Psoas muscle (tissue), 8 donors: Measurements from ENCODE around the gene SPTBN2. TPM values are rescaled to one million over a fixed set of nuclear protein-coding genes. Genes with fewer than 3 reads are reported as not detected.

Experiments
- ATAC-seq, 4 donors: fragments of 200-7000 bp; cut with Tn5 transposase; one replicate each; pipeline ENCODE4 v1.9.1; 2020; ENCODE audit warnings: moderate library complexity in 3 of 4, mild to moderate bottlenecking in 2 of 4
- DNase-seq, 2 donors: peaks; one replicate each; pipeline ENCODE4 v3.0.0-alpha.2; 2020
- H3K27ac ChIP-seq: fragments of 200-600 bp; one replicate; pipeline ENCODE4 v1.8.0; 2022
- H3K27me3 ChIP-seq, 3 donors: fragments of 200-600 bp in 1 of 3; one replicate each; pipeline versions ENCODE4 v1.6.1 to v1.8.0; 2013 to 2022; ENCODE audit warnings: low read length in 2 of 3, mild to moderate bottlenecking in 2 of 3, moderate library complexity in 1 of 3; ENCODE audit not compliant: insufficient read depth in 3 of 3
- H3K36me3 ChIP-seq, 2 donors: fragments of 200-600 bp in 1 of 2; one replicate each; pipeline versions ENCODE4 v1.6.1 to v1.8.0; 2013 to 2022; ENCODE audit warnings: low read depth in 1 of 2, mild to moderate bottlenecking in 1 of 2, moderate library complexity in 1 of 2; ENCODE audit not compliant: insufficient read depth in 1 of 2
- H3K4me1 ChIP-seq: fragments of 200-600 bp; one replicate; pipeline ENCODE4 v1.8.0; 2022
- H3K4me3 ChIP-seq: fragments of 200-600 bp; one replicate; pipeline ENCODE4 v1.8.0; 2022; ENCODE audit warnings: mild to moderate bottlenecking
- H3K9me3 ChIP-seq: fragments of 200-600 bp; one replicate; pipeline ENCODE4 v1.8.0; 2022
- WGBS, 3 donors: extraction: QIAGEN DNeasy Blood & Tissue Kit; methylation state at CpG; one replicate each; pipeline versions ENCODE4 v1.1.6 to v1.1.7; 2013; 5-methylcytosine and 5-hydroxymethylcytosine counted together
- intact Hi-C, 2 donors: fragments of 100-400 bp; cut with DNase I; formaldehyde crosslinking; loops; one replicate each; pipeline versions ENCODE4 v1.11.0 to v1.14.2; 2022
- polyA plus RNA-seq, 3 donors: library from polyadenylated mRNA; stranded (reverse); fragments of 200-250 nt; gene quantifications; one replicate each; pipeline ENCODE4 v1.2.3, GENCODE V29; 2013
- total RNA-seq, 4 donors: library from RNA; stranded (reverse); fragmentation: NEBNext Ultra II Directional in 2 of 4; extraction: Animal tissue kit (Norgen Biotek cat#: 25700) in 2 of 4; gene quantifications; one replicate each; pipeline versions ENCODE4 v1.2.1 to v1.2.4, GENCODE V29; 2021 to 2023
- TF ChIP-seq, protein P1 (sequence below): fragments of 200-600 bp; IDR thresholded peaks from one replicate; pipeline ENCODE4 v1.8.0; 2022; ENCODE audit warnings: antibody characterized with exemption
- donor health status: healthy with polysubstance abuse.
- donor health status: DM: no; HTN: no; CAD: no; lungs with moderate emphysema.
- donor health status: Bipolar disorder and iron deficiency.
- donor health status: healthy.
- donor health status: DM: yes; HTN: yes; CAD: no.
- donor health status: DM: no; HTN: no; CAD: no.
- donor health status: DM: no; HTN: no; CAD: no.
- donor health status: DM: yes; HTN: yes; CAD: no.

SPTBN2 gene
- total and polyA plus RNA-seq, 7 donors: 0.08 to 1.4 (median 0.43) TPM; not detected in 1

DNA sequence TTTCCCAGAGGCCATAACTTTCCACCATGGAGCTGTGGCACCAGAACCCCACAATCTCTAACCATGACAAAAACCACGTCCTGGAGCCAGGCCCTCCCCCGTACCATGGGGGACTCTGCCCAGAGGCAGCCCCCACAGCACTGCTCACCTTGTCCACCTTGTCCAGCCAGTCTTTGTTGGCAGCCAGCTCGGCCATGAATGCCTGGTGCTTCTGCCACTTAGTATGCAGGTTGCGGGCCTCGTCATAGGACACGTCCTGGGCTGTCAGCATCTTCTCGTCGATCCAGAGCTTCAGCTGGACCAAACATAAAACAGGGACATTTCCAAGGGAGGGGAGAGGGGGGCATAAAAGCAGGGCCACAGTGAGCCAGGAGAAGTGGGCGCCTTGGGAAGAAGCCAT, 30.5 kb downstream of the SPTBN2 start:
- Histone ChIP-seq H3K4me1 (no peaks in the 10 kb centered on the region), H3K36me3 (no peaks in the 10 kb centered on the region), H3K27ac (no peak overlapping the region), H3K27me3 (no peaks in the 10 kb centered on the region), H3K9me3 (no peaks in the 10 kb centered on the region), H3K4me3 (no peak overlapping the region)
- WGBS, 3 donors: 87 to 91% (median 90%) methylated on average over 9 of the region's 9 CpGs
- intact Hi-C loops: no loop called here
- ATAC-seq (no peak), DNase-seq (peak in 1 of 2 donors; percentile 13)
- TF ChIP-seq, protein P1, sequence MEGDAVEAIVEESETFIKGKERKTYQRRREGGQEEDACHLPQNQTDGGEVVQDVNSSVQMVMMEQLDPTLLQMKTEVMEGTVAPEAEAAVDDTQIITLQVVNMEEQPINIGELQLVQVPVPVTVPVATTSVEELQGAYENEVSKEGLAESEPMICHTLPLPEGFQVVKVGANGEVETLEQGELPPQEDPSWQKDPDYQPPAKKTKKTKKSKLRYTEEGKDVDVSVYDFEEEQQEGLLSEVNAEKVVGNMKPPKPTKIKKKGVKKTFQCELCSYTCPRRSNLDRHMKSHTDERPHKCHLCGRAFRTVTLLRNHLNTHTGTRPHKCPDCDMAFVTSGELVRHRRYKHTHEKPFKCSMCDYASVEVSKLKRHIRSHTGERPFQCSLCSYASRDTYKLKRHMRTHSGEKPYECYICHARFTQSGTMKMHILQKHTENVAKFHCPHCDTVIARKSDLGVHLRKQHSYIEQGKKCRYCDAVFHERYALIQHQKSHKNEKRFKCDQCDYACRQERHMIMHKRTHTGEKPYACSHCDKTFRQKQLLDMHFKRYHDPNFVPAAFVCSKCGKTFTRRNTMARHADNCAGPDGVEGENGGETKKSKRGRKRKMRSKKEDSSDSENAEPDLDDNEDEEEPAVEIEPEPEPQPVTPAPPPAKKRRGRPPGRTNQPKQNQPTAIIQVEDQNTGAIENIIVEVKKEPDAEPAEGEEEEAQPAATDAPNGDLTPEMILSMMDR: no peak

DNA sequence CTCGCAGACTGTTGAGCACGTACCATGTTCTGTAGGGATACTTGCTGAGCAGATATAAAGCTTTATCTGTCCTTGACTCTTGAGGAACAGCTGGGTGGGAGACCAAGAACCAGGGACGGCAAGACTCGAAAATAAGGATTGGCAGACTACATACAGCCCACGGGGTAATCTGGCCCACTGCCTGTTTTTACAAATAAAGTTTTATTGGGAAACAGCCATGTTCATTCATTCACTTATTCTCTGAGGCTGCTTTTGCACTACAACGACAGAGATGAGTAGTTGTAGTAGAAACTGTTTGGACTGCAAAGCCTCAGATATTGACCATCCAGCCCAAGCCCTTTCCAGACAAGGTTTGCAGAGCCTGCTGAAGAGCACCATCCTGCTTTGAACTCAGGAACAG, 31.0 kb downstream of the SPTBN2 start:
- no peak for DNase-seq

DNA sequence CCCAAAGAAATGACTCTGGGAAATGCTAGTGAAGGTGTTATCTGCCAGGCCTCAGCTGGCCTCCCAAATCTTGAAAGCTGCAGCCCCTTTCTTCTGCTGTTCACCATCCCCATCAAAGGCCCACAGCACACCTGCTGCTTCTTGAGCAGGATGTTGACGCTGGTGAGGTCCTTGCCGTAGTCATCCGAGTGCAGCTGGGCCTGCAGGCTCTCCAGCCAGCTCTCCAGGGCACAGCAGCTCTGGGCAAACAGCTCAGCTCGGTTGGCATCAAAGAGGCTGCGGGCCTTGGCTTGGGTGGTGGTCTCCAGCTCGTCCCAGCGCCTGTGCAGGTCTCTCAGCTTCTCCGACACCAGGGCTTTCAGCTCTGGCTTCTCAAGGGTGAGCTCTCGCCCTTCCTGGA, 32.9 kb downstream of the SPTBN2 start:
- Histone ChIP-seq H3K36me3 (no peaks in the 10 kb centered on the region), H3K4me3 (no peak overlapping the region), H3K4me1 (no peaks in the 10 kb centered on the region), H3K27me3 (no peaks in the 10 kb centered on the region), H3K27ac (no peak overlapping the region), H3K9me3 (no peaks in the 10 kb centered on the region)
- ATAC-seq (no peak), DNase-seq (peak in 1 of 2 donors; percentile 36)
- 85 to 89% (median 86%) methylated on average over 9 of the region's 9 CpGs for WGBS, 3 donors
- intact Hi-C loops: no loop called here
- TF ChIP-seq, protein P1: no peak

More for the DNA sequence above, 31.0 kb downstream of the SPTBN2 start:
- Histone ChIP-seq H3K4me3 (no peak overlapping the region), H3K9me3 (no peaks in the 10 kb centered on the region), H3K36me3 (no peaks in the 10 kb centered on the region), H3K27me3 (no peaks in the 10 kb centered on the region), H3K4me1 (no peaks in the 10 kb centered on the region), H3K27ac (no peak overlapping the region)
- TF ChIP-seq, protein P1: no peak
- intact Hi-C loops: no loop called here
- 86 to 90% (median 87%) methylated on average over 6 of the region's 6 CpGs for WGBS, 3 donors
- ATAC-seq: no peak

DNA sequence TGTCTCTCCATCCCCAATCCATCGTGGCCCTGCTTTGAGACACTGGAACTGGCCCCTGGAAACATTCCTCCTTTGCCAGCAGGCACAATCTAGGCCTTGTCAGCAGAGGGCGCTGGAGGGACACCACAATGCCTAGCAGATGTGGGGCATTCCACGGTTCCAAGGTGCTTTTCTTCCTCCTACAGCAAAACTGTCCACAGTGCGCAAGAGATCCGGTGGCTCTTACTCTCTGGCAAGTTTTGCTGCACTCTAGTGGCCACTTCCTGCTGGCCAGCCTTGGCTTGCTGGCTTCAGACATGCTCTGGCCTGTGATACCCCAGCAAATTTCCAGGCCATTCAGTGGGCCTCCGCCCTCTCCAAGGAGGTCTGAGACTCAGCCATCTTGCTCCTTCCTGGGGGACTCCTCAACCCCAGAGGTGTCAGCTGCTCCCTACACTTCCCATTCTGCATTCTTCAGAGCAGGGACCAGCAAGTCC, 34.2 kb downstream of the SPTBN2 start:
- TF ChIP-seq, protein P1: peak; percentile 90
- peak; percentile 84 to 91 for DNase-seq
- H3K9me3 ChIP-seq: no peaks in the 10 kb centered on the region
- 16 to 17% (median 17%) methylated on average over 6 of the region's 6 CpGs for WGBS, 3 donors
- no peaks in the 10 kb centered on the region for H3K36me3 ChIP-seq
- intact Hi-C loops: loop anchor here (1.0 to 5.0 kb wide), 3 partner anchors 140 to 188 kb away; no protein-coding TSS in a partner anchor
- H3K27me3 ChIP-seq: no peaks in the 10 kb centered on the region
- H3K4me3 ChIP-seq: no peak overlapping the region
- no peaks in the 10 kb centered on the region for H3K4me1 ChIP-seq
- ATAC-seq: peak; percentile 88 to 94 (median 93)
- H3K27ac ChIP-seq: no peak overlapping the region

DNA sequence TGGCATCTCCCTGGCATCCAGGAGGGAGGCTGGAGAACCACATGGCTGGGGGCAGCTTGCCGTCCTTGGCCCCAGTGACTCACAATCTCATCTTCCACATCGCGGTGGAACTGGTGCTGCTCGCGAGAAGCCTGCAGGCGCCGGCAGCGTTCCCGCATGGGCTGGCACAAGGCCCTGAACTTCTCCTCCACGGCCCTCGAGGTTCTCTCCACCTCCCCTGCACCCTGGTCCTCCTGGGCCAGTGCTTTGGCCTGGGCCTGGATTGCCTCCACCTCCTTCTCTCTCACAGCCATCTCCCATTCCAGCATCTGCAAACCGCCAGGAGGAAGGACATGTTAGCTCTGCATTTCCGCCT, 35.0 kb downstream of the SPTBN2 start:
- Histone ChIP-seq H3K27me3 (no peaks in the 10 kb centered on the region), H3K9me3 (no peaks in the 10 kb centered on the region), H3K4me3 (no peak overlapping the region), H3K4me1 (no peaks in the 10 kb centered on the region), H3K36me3 (no peaks in the 10 kb centered on the region), H3K27ac (no peak overlapping the region)
- intact Hi-C loops: loop anchor here (1.0 to 5.0 kb wide), 3 partner anchors 140 to 189 kb away; no protein-coding TSS in a partner anchor
- DNase-seq (no peak), ATAC-seq (no peak)
- TF ChIP-seq, protein P1: no peak
- 87 to 91% (median 88%) methylated on average over 13 of the region's 13 CpGs for WGBS, 3 donors
